GM10248 (cell line): ENCODE results near the gene TBL1XR1.

Experiments used
- CTCF ChIA-PET: fragments of 300-600 bp; sonication (Branson Sonifier 250); formaldehyde crosslinking; extraction: SDS; loops from one replicate; lab custom pipeline; 2021; ENCODE audit warnings: antibody characterized with exemption; lab: Yijun Ruan, JAX
- POLR2A ChIA-PET: fragments of 350-650 bp; sonication (Branson Sonifier 250); formaldehyde crosslinking; extraction: SDS; loops from one replicate; lab custom pipeline; 2020; ENCODE audit warnings: antibody characterized with exemption; lab: Yijun Ruan, JAX
- DNase-seq: peaks from one replicate; pipeline ENCODE4 v3.0.0; 2012; ENCODE audit errors: extremely low spot score
- CTCF ChIP-seq: IDR thresholded peaks from 2 replicates; pipeline ENCODE4 v1.5.1; 2012; ENCODE audit warnings: mild to moderate bottlenecking, low read depth; ENCODE audit errors: extremely low read depth, missing control alignments, control extremely low read depth

Gene TBL1XR1

GRCh38 chr3:177211503-177212277 lies 14.4 kb upstream of the TBL1XR1 start:
- no peak for TF ChIP-seq CTCF
- CTCF ChIA-PET = interaction anchor here (0.6 to 1.4 kb wide), 3 partner anchors 14 to 126 kb away, joined by 3 read pairs; no protein-coding TSS in a partner anchor
- POLR2A ChIA-PET = no interaction called here
- DNase-seq = no peak

GRCh38 chr3:177210744-177211502 lies 13.6 kb upstream of the TBL1XR1 start:
- POLR2A ChIA-PET = no interaction called here
- DNase-seq = no peak
- CTCF ChIA-PET = interaction anchor here (0.6 to 1.4 kb wide), 5 partner anchors 9 to 126 kb away, joined by 3 to 5 read pairs (median 3); no protein-coding TSS in a partner anchor
- TF ChIP-seq CTCF = no peak

- DNase-seq = no peak
- ChIA-PET CTCF (interaction anchor here (1.0 to 1.4 kb wide), 3 partner anchors 10 to 107 kb away, joined by 3 to 5 read pairs (median 3); no protein-coding TSS in a partner anchor), POLR2A (interaction anchor here (0.7 kb wide), 1 partner anchor 1316 kb away, joined by 3 read pairs; no protein-coding TSS in a partner anchor)
- TF ChIP-seq CTCF = no peak
Observed at GRCh38 chr3:177209509-177209908, 12.2 kb upstream of the TBL1XR1 start.

- no peak for DNase-seq
- ChIA-PET CTCF (interaction anchor here (1.0 to 1.1 kb wide), 2 partner anchors 92 to 107 kb away, joined by 3 read pairs; no protein-coding TSS in a partner anchor), POLR2A (no interaction called here)
- no peak for TF ChIP-seq CTCF
Observed at GRCh38 chr3:177208781-177209180, 11.5 kb upstream of the TBL1XR1 start.

GRCh38 chr3:177208223-177208622 lies 10.9 kb upstream of the TBL1XR1 start:
- no peak for DNase-seq
- ChIA-PET POLR2A (no interaction called here), CTCF (no interaction called here)
- no peak for TF ChIP-seq CTCF

GRCh38 chr3:177206936-177207335 lies 9.7 kb upstream of the TBL1XR1 start:
- TF ChIP-seq CTCF = no peak
- POLR2A ChIA-PET = no interaction called here
- CTCF ChIA-PET = interaction anchor here (0.8 kb wide), 1 partner anchor 14 kb away, joined by 3 read pairs; no protein-coding TSS in a partner anchor
- no peak for DNase-seq
